ENCODE measurements around the gene DPF3.

- TF ChIP-seq MYC (IDR thresholded peaks at IDR 0.05; ENCODE audit: borderline replicate concordance, low read length) (no peak), EP300 (IDR thresholded peaks at IDR 0.05) (no peak), CTCF (IDR thresholded peaks at IDR 0.05) (no peak), NFE2L2 (conservative IDR thresholded peaks at IDR 0.05; ENCODE audit: low read length) (no peak), EHMT2 (IDR thresholded peaks at IDR 0.05; ENCODE audit: low read depth) (no peak), MAZ (IDR thresholded peaks at IDR 0.05; ENCODE audit: borderline replicate concordance, low read depth, low read length) (no peak), PHF8 (IDR thresholded peaks at IDR 0.05; ENCODE audit: borderline replicate concordance, low read depth) (no peak), RAD21 (conservative IDR thresholded peaks at IDR 0.05 in 1 of 2, IDR thresholded peaks at IDR 0.05 in 1 of 2) (no peak), RFX5 (IDR thresholded peaks at IDR 0.05) (no peak), CHD4 (IDR thresholded peaks at IDR 0.05; ENCODE audit: borderline replicate concordance) (no peak), SREBF2 (IDR thresholded peaks at IDR 0.05) (no peak)
Observed at GRCh38 chr14:72847721-72848120, 46.2 kb downstream of the DPF3 start.

All from A549 (cell line).